Measurements from ENCODE around the gene UQCRQ.

DNA sequence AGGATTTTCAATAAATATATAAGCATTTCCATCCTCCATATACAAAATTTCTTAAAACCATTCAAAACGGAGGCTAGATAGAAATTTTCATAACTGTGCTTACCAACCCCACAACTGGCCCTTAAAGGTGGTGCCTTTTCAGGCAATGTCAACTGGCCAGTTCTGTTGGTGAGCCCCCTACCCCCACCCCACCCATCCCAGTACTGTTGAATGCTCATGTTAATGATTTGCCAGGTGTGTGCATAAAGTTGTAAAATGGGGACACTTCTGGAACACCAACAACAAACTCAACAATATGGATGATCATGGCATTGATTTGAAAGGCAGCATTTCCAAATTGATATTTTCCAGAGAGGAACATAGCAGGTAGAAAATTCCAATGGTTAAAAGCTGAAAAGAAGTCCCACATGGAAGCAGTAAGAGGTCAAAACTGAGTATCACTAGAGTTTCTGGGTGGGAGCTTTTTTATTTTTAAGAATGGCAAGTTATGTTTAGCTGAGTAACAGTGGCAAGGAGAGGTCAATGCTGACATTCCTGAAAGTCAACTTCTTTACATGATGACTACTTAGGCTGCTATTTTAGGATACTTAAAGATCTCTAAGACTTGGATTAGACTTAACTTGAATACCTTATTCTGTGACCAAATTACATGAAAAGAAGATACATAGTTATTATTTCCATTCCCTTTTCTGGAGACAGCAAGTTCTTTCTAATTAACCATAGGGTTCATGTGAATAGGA is 9.7 kb downstream of the UQCRQ start:
- TF ChIP-seq, protein P1, sequence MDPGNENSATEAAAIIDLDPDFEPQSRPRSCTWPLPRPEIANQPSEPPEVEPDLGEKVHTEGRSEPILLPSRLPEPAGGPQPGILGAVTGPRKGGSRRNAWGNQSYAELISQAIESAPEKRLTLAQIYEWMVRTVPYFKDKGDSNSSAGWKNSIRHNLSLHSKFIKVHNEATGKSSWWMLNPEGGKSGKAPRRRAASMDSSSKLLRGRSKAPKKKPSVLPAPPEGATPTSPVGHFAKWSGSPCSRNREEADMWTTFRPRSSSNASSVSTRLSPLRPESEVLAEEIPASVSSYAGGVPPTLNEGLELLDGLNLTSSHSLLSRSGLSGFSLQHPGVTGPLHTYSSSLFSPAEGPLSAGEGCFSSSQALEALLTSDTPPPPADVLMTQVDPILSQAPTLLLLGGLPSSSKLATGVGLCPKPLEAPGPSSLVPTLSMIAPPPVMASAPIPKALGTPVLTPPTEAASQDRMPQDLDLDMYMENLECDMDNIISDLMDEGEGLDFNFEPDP (CRISPR knock-in tag; IDR thresholded peaks at IDR 0.05) = no peak
- no peak for TF ChIP-seq RFX5 (IDR thresholded peaks at IDR 0.05; ENCODE audit: low read depth, low read length)
- no peak for TF ChIP-seq HIVEP1 (CRISPR knock-in tag; IDR thresholded peaks at IDR 0.05)
- no peak for TF ChIP-seq CHD2 (IDR thresholded peaks at IDR 0.05; ENCODE audit: low read depth, low read length)
- TF ChIP-seq FOXP1 (CRISPR knock-in tag; IDR thresholded peaks at IDR 0.05) = no peak
- TF ChIP-seq, protein P2, sequence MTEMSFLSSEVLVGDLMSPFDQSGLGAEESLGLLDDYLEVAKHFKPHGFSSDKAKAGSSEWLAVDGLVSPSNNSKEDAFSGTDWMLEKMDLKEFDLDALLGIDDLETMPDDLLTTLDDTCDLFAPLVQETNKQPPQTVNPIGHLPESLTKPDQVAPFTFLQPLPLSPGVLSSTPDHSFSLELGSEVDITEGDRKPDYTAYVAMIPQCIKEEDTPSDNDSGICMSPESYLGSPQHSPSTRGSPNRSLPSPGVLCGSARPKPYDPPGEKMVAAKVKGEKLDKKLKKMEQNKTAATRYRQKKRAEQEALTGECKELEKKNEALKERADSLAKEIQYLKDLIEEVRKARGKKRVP (CRISPR knock-in tag; IDR thresholded peaks at IDR 0.05) = no peak
- no peak for TF ChIP-seq NFE2L1 (tag; IDR thresholded peaks at IDR 0.05; ENCODE audit: borderline replicate concordance, low read depth)
- TF ChIP-seq CTBP1 (IDR thresholded peaks at IDR 0.05; ENCODE audit: borderline replicate concordance) = no peak
- TF ChIP-seq CREB1 (IDR thresholded peaks at IDR 0.05) = no peak
- TF ChIP-seq CREB1 (CRISPR knock-in tag; IDR thresholded peaks at IDR 0.05) = no peak
